PC-9 (cell line): ENCODE data around the gene WDFY3. TPM values are rescaled to one million over a fixed set of nuclear protein-coding genes. Genes with fewer than 3 reads are reported as not detected.

Source experiments
- BruUV-seq: library from RNA; stranded (reverse); fragments of 400-500 nt; replicated peaks from 2 replicates; lab custom pipeline; 2021; lab: Mats Ljungman, UMichigan
- CTCF ChIA-PET: fragments of 300-600 bp; sonication (Branson Sonifier 250); formaldehyde crosslinking; loops from one replicate; lab custom pipeline; 2022; ENCODE audit warnings: antibody characterized with exemption; lab: Charles Lee
- POLR2A ChIA-PET: fragments of 300-600 bp; sonication (Branson Sonifier 250); formaldehyde crosslinking; loops from one replicate; lab custom pipeline; 2022; ENCODE audit warnings: antibody characterized with exemption; ENCODE audit not compliant: unreplicated experiment; lab: Charles Lee
- DNase-seq, 2 experiments: peaks; one replicate each; pipeline versions ENCODE4 v3.0.0 to v3.0.0-alpha.2; 2015 to 2022; ENCODE audit warnings: mixed read lengths in 1 of 2
- H2AFZ ChIP-seq: fragments of 200-600 bp; sonication (generic); 2 replicates; pipeline ENCODE4 v1.8.1; 2017; ENCODE audit warnings: antibody characterized with exemption
- H3F3A ChIP-seq: fragments of 200-600 bp; sonication (generic); 2 replicates; pipeline ENCODE4 v1.8.1; 2017; ENCODE audit warnings: antibody characterized with exemption, mild to moderate bottlenecking, low read depth; ENCODE audit not compliant: insufficient read depth
- H3K27ac ChIP-seq: fragments of 200-600 bp; sonication (generic); 2 replicates; pipeline ENCODE4 v1.6.1; 2016; ENCODE audit warnings: mixed run types
- H3K27me3 ChIP-seq: fragments of 200-600 bp; sonication (generic); 2 replicates; pipeline ENCODE4 v1.6.1; 2016; ENCODE audit warnings: low read depth, mixed run types; ENCODE audit not compliant: insufficient read depth
- H3K36me3 ChIP-seq: fragments of 200-600 bp; sonication (generic); 2 replicates; pipeline ENCODE4 v1.6.1; 2016; ENCODE audit warnings: low read depth, mixed run types
- H3K4me1 ChIP-seq: fragments of 200-600 bp; sonication (generic); replicated peaks from 2 replicates; pipeline ENCODE4 v1.6.1; 2016; ENCODE audit warnings: mixed run types; ENCODE audit not compliant: insufficient read depth
- H3K4me2 ChIP-seq: fragments of 200-600 bp; sonication (generic); 2 replicates; pipeline ENCODE4 v1.6.1; 2017; ENCODE audit warnings: mixed run types
- H3K4me3 ChIP-seq: fragments of 200-600 bp; sonication (generic); 2 replicates; pipeline ENCODE4 v1.6.1; 2016; ENCODE audit warnings: mixed run types
- H3K79me2 ChIP-seq: fragments of 200-600 bp; sonication (generic); 2 replicates; pipeline ENCODE4 v1.6.1; 2017; ENCODE audit warnings: low read depth, mixed run types
- H3K9me2 ChIP-seq: fragments of 200-600 bp; sonication (generic); 2 replicates; pipeline ENCODE4 v1.8.1; 2017; ENCODE audit warnings: mild to moderate bottlenecking; ENCODE audit not compliant: insufficient read depth
- H3K9me3 ChIP-seq: fragments of 200-600 bp; sonication (generic); 2 replicates; pipeline ENCODE4 v1.8.1; 2016; ENCODE audit warnings: low read depth; ENCODE audit not compliant: insufficient read depth
- H4K20me1 ChIP-seq: fragments of 200-600 bp; sonication (generic); 2 replicates; pipeline ENCODE4 v1.8.1; 2017; ENCODE audit not compliant: insufficient read depth
- CTCF ChIP-seq: fragments of 200-600 bp; sonication (generic); conservative IDR thresholded peaks from 2 replicates; pipeline ENCODE4 v1.6.1; 2017; ENCODE audit warnings: mixed run types, antibody characterized with exemption, mild to moderate bottlenecking, moderate library complexity
- EZH2 ChIP-seq: fragments of 200-600 bp; sonication (generic); IDR thresholded peaks from 2 replicates; pipeline ENCODE4 v1.8.0; 2017; ENCODE audit warnings: antibody characterized with exemption, low read depth
- intact Hi-C: fragments of 100-400 bp; cut with micrococcal nuclease; formaldehyde crosslinking; loops from one replicate; pipeline ENCODE4 v1.10.0; 2022; ENCODE audit not compliant: unreplicated experiment
- total RNA-seq: library from RNA; stranded (reverse); gene quantifications from 2 replicates; pipeline ENCODE4 v1.2.3, GENCODE V29; 2021

Gene WDFY3
- total RNA-seq, 1 experiment from 2014 or later = 35.4 TPM

- H3F3A ChIP-seq = no peaks in the 10 kb centered on the region
- no peaks in the 10 kb centered on the region for H3K4me1 ChIP-seq
- H3K27ac ChIP-seq = no peak overlapping the region
- H3K4me3 ChIP-seq = no peak overlapping the region
- CTCF ChIA-PET = interaction anchor here (0.6 kb wide), 1 partner anchor 126 kb away, joined by 4 read pairs; no protein-coding TSS in a partner anchor
- no peak for TF ChIP-seq EZH2
- TF ChIP-seq CTCF = no peak
- H3K4me2 ChIP-seq = no peak overlapping the region
- intact Hi-C loops = no loop called here
- POLR2A ChIA-PET = no interaction called here
- no TSS peak for BruUV-seq
- no peaks in the 10 kb centered on the region for H3K27me3 ChIP-seq
- H4K20me1 ChIP-seq = no peaks in the 10 kb centered on the region
- H3K36me3 ChIP-seq = no peaks in the 10 kb centered on the region
- H2AFZ ChIP-seq = no peak overlapping the region
- no peaks in the 10 kb centered on the region for H3K9me3 ChIP-seq
- no peaks in the 10 kb centered on the region for H3K79me2 ChIP-seq
- DNase-seq = no peak
- H3K9me2 ChIP-seq = no peaks in the 10 kb centered on the region
Observed at GRCh38 chr4:84737656-84738055, 228.8 kb downstream of the WDFY3 start.

GRCh38 chr4:84734037-84734436, 232.5 kb downstream of the WDFY3 start:
- Histone ChIP-seq H3K79me2 (no peaks in the 10 kb centered on the region), H3K36me3 (no peaks in the 10 kb centered on the region)

GRCh38 chr4:84733343-84734033, 233.0 kb downstream of the WDFY3 start:
- ChIA-PET CTCF (no interaction called here), POLR2A (no interaction called here)
- Histone ChIP-seq H3K36me3 (no peaks in the 10 kb centered on the region), H3K9me3 (no peaks in the 10 kb centered on the region), H3K27me3 (no peaks in the 10 kb centered on the region), H3K27ac (no peak overlapping the region), H3K4me3 (no peak overlapping the region), H4K20me1 (no peaks in the 10 kb centered on the region), H2AFZ (no peak overlapping the region), H3K4me1 (no peaks in the 10 kb centered on the region), H3F3A (no peaks in the 10 kb centered on the region), H3K4me2 (no peak overlapping the region), H3K9me2 (no peaks in the 10 kb centered on the region), H3K79me2 (no peaks in the 10 kb centered on the region)
- no TSS peak for BruUV-seq
- TF ChIP-seq CTCF (no peak), EZH2 (no peak)
- intact Hi-C loops = no loop called here
- DNase-seq = no peak

More at GRCh38 chr4:84734037-84734436, 232.5 kb downstream of the WDFY3 start:
- Histone ChIP-seq H4K20me1 (no peaks in the 10 kb centered on the region), H3K4me2 (no peak overlapping the region), H3K4me3 (no peak overlapping the region), H3K4me1 (no peaks in the 10 kb centered on the region), H2AFZ (no peak overlapping the region), H3K27ac (no peak overlapping the region), H3K9me3 (no peaks in the 10 kb centered on the region), H3K27me3 (no peaks in the 10 kb centered on the region), H3K9me2 (no peaks in the 10 kb centered on the region), H3F3A (no peaks in the 10 kb centered on the region)
- no TSS peak for BruUV-seq
- TF ChIP-seq EZH2 (no peak), CTCF (no peak)
- no peak for DNase-seq
- CTCF ChIA-PET = no interaction called here
- POLR2A ChIA-PET = no interaction called here
- intact Hi-C loops = no loop called here
